ENCODE data around the gene EPC2. TPM values are rescaled to one million over a fixed set of nuclear protein-coding genes. Genes with fewer than 3 reads are reported as not detected.
A peak's percentile ranks its signal among the peaks of the same experiment; 100 is the strongest.

EPC2 gene
- total RNA-seq, 1 experiment from 2014 or later, result 33.4 TPM

DNA sequence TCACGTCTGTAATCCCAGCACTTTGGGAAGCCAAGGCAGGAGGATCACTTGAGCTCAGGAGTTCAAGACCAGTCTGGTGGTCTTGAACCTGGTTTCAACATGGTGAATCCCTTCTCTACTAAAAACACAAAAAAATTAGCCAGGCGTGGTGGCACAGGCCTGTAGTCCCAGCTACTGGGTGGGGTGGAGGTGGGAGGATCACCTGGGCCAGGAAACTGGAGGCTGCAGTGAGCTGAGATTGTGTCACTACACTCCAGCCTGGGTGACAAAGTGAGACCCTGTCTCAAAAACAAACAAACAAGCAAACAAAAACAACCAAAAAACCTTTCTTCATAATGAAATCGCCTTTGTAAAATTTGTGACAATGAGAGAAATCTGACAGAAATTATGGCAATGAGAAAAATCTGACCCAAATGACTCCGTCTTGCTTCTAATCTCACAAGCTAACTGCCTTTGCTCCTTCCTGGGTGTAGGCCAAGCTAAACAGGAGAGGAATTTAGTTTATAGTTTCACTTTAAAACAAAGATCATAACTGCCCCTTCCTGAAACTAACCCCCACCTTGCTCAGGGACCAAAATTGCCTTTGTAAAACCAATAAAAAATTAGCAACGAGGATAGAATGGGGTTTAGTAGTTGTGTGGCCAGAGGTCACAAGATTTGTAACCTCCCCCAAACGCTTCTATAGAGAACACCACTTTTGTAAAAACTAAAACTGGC lies 169.8 kb downstream of the EPC2 start:
- peak overlapping the region; percentile 70 for H3K27ac Mint-ChIP-seq (ENCODE audit: low read depth, unreplicated experiment)
- peaks cover 19% of the 10 kb centered on the region for H3K27me3 Mint-ChIP-seq (ENCODE audit: insufficient read depth, unreplicated experiment)
- no peaks in the 10 kb centered on the region for H3K9me3 Mint-ChIP-seq (ENCODE audit: unreplicated experiment)
- peak overlapping the region; percentile 65 for H3K4me3 Mint-ChIP-seq (ENCODE audit: unreplicated experiment)
- POLR2A ChIA-PET, result interaction anchor here (0.5 to 1.5 kb wide), 3 partner anchors 7 to 215 kb away, joined by 3 to 6 read pairs (median 4); no protein-coding TSS in a partner anchor
- TF ChIP-seq, protein P1, sequence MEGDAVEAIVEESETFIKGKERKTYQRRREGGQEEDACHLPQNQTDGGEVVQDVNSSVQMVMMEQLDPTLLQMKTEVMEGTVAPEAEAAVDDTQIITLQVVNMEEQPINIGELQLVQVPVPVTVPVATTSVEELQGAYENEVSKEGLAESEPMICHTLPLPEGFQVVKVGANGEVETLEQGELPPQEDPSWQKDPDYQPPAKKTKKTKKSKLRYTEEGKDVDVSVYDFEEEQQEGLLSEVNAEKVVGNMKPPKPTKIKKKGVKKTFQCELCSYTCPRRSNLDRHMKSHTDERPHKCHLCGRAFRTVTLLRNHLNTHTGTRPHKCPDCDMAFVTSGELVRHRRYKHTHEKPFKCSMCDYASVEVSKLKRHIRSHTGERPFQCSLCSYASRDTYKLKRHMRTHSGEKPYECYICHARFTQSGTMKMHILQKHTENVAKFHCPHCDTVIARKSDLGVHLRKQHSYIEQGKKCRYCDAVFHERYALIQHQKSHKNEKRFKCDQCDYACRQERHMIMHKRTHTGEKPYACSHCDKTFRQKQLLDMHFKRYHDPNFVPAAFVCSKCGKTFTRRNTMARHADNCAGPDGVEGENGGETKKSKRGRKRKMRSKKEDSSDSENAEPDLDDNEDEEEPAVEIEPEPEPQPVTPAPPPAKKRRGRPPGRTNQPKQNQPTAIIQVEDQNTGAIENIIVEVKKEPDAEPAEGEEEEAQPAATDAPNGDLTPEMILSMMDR (IDR thresholded peaks at IDR 0.05; ENCODE audit: unreplicated experiment), result no peak
- no TSS peak for BruUV-seq (replicated peaks)
- intact Hi-C loops (cut with micrococcal nuclease), result no loop called here
- peak; percentile 82 for DNase-seq (ENCODE audit: unreplicated experiment)
- CTCF ChIA-PET, result interaction anchor here (0.6 to 1.0 kb wide), 2 partner anchors 305 to 1797 kb away, joined by 3 read pairs; no protein-coding TSS in a partner anchor
- H3K36me3 Mint-ChIP-seq (ENCODE audit: insufficient read depth, unreplicated experiment), result peaks cover 7% of the 10 kb centered on the region
- H3K4me1 Mint-ChIP-seq (ENCODE audit: insufficient read depth, unreplicated experiment), result peaks cover 28% of the 10 kb centered on the region

DNA sequence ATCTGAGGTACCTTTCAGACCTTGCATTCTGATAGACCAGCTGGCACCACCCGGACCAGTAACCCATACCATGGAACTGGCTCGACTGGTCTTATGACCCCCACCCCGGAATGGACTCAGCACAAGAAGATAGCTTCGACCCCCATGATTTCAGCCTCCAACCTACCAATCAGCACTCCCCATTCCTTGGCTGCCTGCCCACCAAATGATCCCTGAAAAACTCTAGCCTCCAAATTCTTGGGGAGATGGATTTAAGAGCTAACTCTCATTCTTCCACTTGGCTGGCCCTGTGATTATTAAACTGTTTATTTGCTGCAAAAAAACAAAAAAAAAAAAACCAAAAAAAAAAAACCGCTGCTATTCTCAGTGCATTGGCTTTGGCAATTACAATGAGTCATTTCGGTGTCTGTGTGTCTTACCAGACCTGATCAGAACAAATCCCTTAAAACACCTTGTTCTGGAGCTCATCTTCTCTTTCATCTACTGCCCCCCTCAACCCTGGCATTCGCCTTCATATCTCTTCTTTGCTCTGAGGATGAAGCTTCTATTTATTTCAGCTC lies 170.4 kb downstream of the EPC2 start:
- DNase-seq (ENCODE audit: unreplicated experiment), result peak; percentile 58
- H3K27ac Mint-ChIP-seq (ENCODE audit: low read depth, unreplicated experiment), result peak overlapping the region; percentile 70
- peak overlapping the region; percentile 65 for H3K4me3 Mint-ChIP-seq (ENCODE audit: unreplicated experiment)

DNA sequence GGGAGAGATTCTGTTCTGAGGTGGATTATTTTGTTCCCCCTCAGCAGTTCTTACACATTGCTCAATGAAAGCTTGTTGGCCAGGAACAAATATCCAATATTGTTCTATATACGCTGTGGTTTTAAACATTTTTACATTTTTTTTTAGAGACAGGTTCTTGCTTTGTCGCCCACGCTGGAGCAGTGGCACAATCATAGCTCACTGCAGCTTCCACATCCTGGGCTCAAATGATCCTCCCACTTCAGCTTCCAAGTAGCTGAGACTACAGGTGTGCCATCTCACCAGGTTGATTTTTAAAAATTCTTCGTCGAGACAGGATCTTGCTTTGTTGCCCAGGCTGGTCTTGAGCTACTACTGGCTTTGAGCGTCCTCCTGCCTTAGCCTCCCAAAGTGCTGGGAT lies 171.6 kb downstream of the EPC2 start:
- peaks cover 28% of the 10 kb centered on the region for H3K4me1 Mint-ChIP-seq (ENCODE audit: insufficient read depth, unreplicated experiment)
- intact Hi-C loops (cut with micrococcal nuclease), result no loop called here
- peaks cover 7% of the 10 kb centered on the region for H3K36me3 Mint-ChIP-seq (ENCODE audit: insufficient read depth, unreplicated experiment)
- no peak overlapping the region for H3K4me3 Mint-ChIP-seq (ENCODE audit: unreplicated experiment)
- no peak overlapping the region for H3K27ac Mint-ChIP-seq (ENCODE audit: low read depth, unreplicated experiment)
- no peak for DNase-seq (ENCODE audit: unreplicated experiment)
- no TSS peak for BruUV-seq (replicated peaks)
- CTCF ChIA-PET, result interaction anchor here (0.7 kb wide), 1 partner anchor 29 kb away, joined by 3 read pairs; no protein-coding TSS in a partner anchor
- peaks cover 30% of the 10 kb centered on the region for H3K27me3 Mint-ChIP-seq (ENCODE audit: insufficient read depth, unreplicated experiment)
- H3K9me3 Mint-ChIP-seq (ENCODE audit: unreplicated experiment), result no peaks in the 10 kb centered on the region
- POLR2A ChIA-PET, result interaction anchor here (1.2 kb wide), 1 partner anchor 9 kb away, joined by 5 read pairs; no protein-coding TSS in a partner anchor
- TF ChIP-seq, protein P1 (IDR thresholded peaks at IDR 0.05; ENCODE audit: unreplicated experiment), result no peak

More for the DNA sequence above, 170.4 kb downstream of the EPC2 start:
- CTCF ChIA-PET, result interaction anchor here (0.6 to 1.0 kb wide), 4 partner anchors 56 to 405 kb away, joined by 3 to 4 read pairs (median 4); no protein-coding TSS in a partner anchor
- BruUV-seq (replicated peaks), result no TSS peak
- H3K9me3 Mint-ChIP-seq (ENCODE audit: unreplicated experiment), result no peaks in the 10 kb centered on the region
- intact Hi-C loops (cut with micrococcal nuclease), result no loop called here
- peaks cover 7% of the 10 kb centered on the region for H3K36me3 Mint-ChIP-seq (ENCODE audit: insufficient read depth, unreplicated experiment)
- H3K4me1 Mint-ChIP-seq (ENCODE audit: insufficient read depth, unreplicated experiment), result peaks cover 28% of the 10 kb centered on the region
- H3K27me3 Mint-ChIP-seq (ENCODE audit: insufficient read depth, unreplicated experiment), result peaks cover 25% of the 10 kb centered on the region
- POLR2A ChIA-PET, result interaction anchor here (0.5 to 1.5 kb wide), 5 partner anchors 8 to 216 kb away, joined by 3 to 6 read pairs (median 4); no protein-coding TSS in a partner anchor
- TF ChIP-seq, protein P1 (IDR thresholded peaks at IDR 0.05; ENCODE audit: unreplicated experiment), result no peak

DNA sequence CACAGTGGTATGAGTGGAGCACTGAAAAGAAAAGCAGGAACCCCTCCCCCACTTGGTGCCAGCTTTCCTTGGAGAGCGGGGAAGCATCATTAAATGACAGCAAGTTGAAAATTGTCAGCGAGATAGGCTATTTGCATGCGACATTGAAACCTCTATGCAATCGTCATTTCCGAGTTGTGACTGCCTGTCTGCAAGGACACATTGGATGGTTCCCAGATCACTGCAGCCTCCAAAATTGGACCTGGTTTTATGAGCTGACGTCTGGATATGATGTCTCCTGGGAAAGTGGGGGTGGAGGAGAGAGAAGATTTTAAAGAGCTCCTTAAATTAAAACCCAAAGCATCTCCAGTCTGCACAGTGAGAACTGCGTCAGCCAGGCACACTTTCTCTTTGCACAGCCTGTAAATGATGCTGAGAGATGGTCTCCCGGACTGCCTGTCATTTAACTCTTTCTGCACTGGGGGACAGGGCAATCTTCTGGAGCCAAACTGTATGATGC lies 172.7 kb downstream of the EPC2 start:
- POLR2A ChIA-PET, result no interaction called here

More for the DNA sequence above, 172.7 kb downstream of the EPC2 start:
- no peaks in the 10 kb centered on the region for H3K9me3 Mint-ChIP-seq (ENCODE audit: unreplicated experiment)
- CTCF ChIA-PET, result interaction anchor here (0.8 to 1.2 kb wide), 2 partner anchors 162 to 173 kb away, joined by 3 read pairs; no protein-coding TSS in a partner anchor
- H3K27me3 Mint-ChIP-seq (ENCODE audit: insufficient read depth, unreplicated experiment), result peaks cover 30% of the 10 kb centered on the region
- peaks cover 7% of the 10 kb centered on the region for H3K36me3 Mint-ChIP-seq (ENCODE audit: insufficient read depth, unreplicated experiment)
- BruUV-seq (replicated peaks), result no TSS peak
- intact Hi-C loops (cut with micrococcal nuclease), result no loop called here
- H3K4me1 Mint-ChIP-seq (ENCODE audit: insufficient read depth, unreplicated experiment), result peaks cover 27% of the 10 kb centered on the region
- DNase-seq (ENCODE audit: unreplicated experiment), result no peak
- TF ChIP-seq, protein P1 (IDR thresholded peaks at IDR 0.05; ENCODE audit: unreplicated experiment), result no peak
- no peak overlapping the region for H3K27ac Mint-ChIP-seq (ENCODE audit: low read depth, unreplicated experiment)
- no peak overlapping the region for H3K4me3 Mint-ChIP-seq (ENCODE audit: unreplicated experiment)

Measured in MCF 10A (cell line).